HG02852 (cell line): ENCODE results near the gene GALR3.
"Not testable (repeated sequence)": the region's sequence is repeated elsewhere in the genome, so short reads cannot be mapped to it uniquely, and the experiment has no call there.

Source experiments
- ATAC-seq: cut with Tn5 transposase; IDR thresholded peaks from one replicate; pipeline ENCODE4 v1.9.1; 2021; ENCODE audit warnings: mild to moderate bottlenecking, moderate library complexity; ENCODE audit not compliant: unreplicated experiment

The GALR3 gene

DNA sequence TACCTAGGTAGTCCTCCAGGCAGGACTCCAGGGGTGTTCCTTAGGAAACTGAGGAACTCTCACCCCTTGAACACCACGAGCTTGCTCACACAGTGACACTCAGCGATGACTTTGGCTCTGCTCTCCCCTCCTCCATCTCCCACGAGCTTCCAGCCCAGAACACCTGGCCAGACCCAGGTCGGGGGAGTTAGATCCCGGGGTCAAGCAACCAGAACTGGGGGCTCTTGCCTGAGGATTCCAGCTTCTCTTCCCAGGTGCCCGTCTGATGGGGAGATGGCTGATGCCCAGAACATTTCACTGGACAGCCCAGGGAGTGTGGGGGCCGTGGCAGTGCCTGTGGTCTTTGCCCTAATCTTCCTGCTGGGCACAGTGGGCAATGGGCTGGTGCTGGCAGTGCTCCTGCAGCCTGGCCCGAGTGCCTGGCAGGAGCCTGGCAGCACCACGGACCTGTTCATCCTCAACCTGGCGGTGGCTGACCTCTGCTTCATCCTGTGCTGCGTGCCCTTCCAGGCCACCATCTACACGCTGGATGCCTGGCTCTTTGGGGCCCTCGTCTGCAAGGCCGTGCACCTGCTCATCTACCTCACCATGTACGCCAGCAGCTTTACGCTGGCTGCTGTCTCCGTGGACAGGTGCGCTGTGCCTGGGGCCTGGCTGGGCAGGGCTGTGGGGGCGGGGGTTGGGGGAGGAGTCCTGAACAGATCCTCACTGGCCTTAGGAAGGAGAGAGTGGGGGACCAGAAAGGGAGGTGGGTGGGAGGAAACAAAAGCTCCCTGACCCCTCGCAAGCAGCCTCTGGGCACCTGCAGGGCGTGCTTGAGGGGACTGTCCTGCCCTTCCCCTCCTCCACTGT, at the start of gene GALR3:
Gene GALR3 (plus strand): TSS at position 249 of the 852 bp plus-strand sequence. CDS start 25 bp downstream, at position 274.
- ATAC-seq, result no peak

DNA sequence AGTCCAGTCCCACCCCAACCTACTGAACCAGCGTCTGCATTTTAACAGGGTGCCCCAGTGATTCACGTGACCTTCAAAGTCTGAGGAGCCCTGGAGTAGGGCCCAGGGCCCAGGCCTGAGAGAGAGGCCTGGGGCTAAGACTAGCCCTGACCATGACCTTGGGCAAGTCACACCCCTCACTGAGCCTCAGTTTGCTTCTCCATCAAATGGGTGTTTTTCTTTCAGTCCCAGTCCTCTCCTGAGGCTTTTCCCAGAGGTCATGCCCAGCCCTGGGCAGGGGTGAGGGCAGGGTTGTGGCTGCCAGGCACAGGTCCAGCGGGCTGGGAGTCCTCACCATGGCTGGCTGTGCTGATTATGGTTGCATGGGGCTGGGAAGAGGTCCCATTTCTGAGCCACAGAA, 48.5 kb upstream of the GALR3 start:
- ATAC-seq, result no peak

- no peak for ATAC-seq
Observed at GRCh38 chr22:37775785-37776638, 47.2 kb upstream of the GALR3 start.

- no peak for ATAC-seq
Observed at GRCh38 chr22:37776639-37777005, 46.6 kb upstream of the GALR3 start.

GRCh38 chr22:37777122-37777687, 46.0 kb upstream of the GALR3 start:
- ATAC-seq, result peak; percentile 61

DNA sequence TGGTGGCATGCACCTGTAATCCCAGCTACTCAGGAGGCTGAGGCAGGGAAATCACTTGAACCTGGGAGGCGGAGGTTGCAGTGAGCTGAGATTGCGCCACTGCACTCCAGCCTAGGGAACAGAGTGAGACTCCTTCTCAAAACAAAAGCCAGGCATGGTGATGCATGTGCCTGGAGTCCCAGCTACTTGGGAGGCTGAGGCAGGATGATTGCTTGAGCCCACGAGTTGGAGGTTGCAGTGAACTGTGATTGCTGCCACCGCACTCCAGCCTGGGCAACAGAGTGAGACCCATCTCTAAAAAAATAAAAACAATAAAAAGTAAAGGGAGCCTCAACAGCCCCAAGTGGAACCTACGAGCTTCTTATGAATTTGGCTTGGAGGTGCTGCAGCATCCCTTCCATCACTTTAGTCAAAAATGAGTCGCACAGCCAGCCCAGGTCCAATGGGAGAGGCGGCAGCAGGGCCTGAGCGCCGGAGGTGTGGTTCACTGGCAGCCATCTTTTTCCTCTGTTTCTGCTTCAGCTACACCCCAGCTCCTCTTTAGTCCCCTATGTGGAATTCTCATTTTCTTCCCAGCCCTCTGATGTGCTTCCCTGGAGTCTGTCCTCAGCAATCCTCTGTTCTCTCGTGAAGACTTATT, 44.7 kb upstream of the GALR3 start:
- ATAC-seq, result no peak

DNA sequence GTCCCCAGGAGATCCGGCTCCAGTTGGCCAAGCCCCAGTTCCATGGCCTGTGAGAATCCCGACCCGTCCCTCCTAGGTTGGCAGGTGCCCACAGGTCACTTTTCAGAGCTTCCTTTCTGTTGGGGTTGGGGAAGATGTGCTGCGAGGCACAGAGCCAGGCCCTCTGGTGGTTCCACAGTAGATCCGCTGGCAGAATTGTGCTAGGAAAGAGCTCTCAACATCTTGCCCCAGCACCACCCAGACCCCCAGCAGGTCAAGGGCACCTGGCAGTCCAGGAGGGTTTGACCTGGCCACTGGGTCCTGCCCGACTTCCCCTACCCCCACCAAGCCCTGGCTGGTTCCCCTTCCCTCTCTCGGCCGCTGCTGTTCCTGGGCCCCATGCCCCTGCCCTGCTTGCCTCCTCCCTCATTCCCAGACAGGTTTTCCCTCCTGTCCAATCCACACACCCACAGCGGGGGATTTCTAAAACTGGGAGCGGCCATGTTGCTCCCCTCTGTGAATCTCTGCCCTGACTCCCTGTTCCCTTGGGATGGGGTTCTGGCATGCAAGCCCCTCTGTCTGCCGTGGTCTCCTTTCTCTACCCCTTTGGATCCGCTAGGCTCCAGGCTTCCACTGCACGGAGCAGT, 41.6 kb upstream of the GALR3 start:
- no peak for ATAC-seq

DNA sequence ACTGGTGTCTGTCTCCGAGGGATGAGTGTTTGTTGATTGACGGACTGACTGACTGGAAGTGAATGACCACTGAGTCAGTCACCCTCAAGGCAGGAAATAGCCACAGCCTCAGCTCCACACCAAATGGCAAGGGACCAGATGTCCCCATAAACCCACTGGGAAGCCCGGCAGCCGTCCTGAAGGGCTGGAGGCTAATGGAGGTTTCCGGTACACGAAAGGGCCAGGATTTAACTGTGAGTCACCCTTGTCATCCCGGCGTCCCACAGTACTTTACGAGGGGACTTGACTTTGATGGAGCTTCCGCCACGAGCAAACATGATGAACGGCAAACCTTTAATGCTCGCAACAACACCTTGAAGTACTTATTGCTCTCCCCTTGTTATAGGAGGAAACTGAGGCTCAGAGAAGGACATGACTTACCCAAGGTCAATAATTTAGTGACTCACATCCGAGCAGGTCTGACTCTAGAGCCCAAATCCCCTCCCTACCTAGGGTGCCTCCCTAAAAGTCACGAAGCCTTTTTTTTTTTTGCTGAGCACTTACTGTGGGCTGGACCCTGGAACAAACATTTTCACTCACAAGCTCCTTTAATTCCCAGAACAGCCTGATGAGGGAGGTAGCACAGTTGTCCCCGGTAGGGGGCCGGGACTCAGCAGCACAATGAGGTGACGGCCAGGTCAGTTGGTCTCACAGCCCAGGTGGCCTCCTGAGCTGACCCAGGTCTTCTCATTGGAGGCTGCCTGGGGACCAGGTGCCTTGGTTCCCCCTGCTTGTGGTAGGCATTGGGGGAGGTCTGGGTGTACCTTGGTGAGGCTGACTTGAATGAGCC, 40.6 kb upstream of the GALR3 start:
- no peak for ATAC-seq

DNA sequence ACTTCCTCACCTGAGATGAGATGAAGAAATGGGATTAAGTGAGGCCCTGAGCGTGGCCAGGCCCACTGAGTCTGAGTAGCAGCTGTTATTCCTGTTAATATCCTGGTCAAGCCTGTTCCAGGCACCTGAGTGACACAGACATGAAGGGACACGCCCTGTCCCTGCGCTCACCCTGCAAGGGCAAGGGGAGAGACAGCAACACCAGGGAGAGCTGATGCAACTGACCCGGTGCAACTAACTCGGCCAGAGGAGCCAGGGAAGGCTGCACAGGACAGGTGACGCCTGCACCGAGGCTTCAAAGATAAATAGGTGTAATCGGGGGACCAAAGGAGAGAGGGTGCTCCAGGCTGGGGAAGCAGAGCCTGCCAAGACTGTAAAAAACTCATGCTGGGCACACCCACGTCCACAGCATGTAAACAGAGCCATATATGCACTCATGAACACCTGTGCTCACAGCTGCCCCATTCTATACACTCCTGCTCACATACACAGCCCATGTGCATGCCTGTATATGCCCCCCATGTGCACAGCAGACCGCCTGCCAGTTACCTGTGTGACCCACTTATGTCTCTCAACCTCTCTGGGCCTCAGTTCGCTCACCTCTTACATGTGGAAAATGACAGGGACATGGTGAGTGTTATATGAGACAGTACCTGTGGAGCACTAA, 38.2 kb upstream of the GALR3 start:
- ATAC-seq, result no peak

GRCh38 chr22:37790234-37790633, 32.9 kb upstream of the GALR3 start:
- no peak for ATAC-seq

DNA sequence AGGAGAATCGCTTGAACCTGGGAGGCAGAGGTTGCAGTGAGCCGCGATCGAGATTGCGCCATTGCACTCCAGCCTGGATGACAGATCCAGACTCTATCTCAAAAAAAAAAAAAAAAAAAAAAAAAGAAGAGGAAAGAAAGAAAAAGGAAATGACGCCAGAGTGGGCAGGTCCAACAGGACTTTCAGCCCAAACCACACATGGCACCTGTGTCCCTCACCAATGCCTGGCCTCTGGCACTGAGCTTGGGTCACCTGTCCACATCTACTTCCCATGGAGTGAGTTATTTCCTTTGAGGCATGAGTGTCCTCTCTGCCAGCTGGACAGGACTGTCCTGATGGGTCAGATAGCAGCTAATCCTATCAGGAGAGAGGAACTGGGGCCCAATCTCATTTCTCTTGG, 30.7 kb upstream of the GALR3 start:
- no peak for ATAC-seq

DNA sequence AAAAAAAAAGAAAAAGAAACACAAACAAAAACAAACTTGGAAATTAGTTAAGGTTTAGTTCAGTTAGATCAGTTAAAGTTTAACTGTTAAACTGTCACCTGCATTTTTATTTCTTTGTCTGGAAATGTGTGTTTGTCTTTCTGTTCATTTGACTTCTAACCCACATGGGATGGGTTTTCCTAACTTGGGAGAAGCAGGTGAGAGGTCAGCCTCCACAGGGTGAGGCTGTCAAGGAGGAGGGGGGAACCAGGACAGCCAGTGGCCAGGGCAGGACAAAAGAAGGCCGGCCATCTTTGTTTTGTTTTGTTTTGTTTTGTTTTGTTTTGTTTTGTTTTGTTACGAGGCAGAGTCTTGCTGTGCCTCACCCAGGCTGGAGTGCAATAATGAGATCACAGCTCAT, 28.8 kb upstream of the GALR3 start:
- no peak for ATAC-seq

DNA sequence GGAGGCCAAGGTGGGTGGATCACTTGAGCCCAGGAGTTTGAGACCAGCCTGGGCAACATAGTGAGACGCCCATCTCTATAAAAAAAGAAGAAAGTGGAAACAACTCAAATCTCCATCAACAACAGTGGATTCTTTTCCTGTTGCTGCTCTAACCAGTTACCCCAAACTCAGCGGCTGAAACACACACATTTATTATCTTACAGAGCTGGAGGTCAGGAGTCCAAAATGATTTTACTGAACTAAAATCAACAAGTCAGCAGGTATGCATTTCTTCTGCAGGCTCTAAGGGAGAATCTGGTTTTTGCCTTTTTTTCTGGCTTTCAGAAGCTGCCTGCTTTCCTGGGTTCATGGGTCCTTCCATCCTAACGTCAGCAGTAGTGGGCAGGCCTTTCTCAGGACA, 27.1 kb upstream of the GALR3 start:
- no peak for ATAC-seq

DNA sequence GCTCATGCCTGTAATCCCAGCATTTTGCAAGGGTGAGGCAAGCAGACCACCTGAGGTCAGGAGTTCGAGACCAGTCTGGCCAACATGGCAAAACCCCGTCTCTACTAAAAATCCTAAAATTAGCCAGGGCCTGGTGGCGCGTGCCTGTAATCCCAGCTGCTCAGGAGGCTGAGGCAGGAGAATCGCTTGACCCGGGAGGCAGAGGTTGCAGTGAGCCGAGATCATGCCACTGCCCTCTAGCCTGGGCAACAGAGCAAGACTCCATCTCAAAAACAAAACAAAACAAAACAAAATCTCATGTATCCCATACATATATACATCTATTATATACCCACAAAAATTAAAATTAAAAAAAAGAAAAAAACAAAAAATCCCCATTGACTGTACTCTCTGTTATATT, 25.9 kb upstream of the GALR3 start:
- not testable (repeated sequence) for ATAC-seq

DNA sequence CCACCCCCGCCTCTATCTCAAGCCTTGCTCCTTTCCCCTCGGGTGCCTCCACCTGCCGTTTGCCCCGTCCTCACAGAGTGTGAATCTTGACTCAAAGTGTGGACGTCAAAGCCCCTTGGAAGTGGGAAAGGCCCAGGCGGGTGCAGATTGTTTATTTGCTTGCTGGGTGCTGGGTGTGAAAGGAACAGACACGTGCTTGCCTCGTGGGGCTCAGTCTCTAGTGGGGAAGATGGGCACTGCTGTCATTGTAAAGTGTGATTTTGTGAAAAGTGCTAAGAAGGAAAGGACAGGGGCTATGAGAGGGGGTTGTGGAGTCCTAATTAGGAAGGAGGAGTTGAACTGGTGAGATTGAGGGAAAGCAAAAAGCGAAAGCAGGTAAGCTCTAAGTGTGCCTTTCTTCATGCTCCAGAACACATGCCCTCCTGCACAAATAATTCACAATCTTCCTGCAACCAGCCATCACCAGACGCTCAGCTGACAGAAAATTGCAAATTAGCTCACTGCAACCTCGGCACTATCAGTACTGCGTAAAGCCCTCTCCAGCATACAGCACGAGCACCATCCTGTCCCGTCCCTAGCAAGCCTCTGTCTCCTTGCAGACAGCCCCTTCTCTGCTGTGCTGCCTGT, 25.2 kb upstream of the GALR3 start:
- ATAC-seq, result no peak

- ATAC-seq, result not testable (repeated sequence)
Observed at GRCh38 chr22:37799979-37800378, 23.2 kb upstream of the GALR3 start.

DNA sequence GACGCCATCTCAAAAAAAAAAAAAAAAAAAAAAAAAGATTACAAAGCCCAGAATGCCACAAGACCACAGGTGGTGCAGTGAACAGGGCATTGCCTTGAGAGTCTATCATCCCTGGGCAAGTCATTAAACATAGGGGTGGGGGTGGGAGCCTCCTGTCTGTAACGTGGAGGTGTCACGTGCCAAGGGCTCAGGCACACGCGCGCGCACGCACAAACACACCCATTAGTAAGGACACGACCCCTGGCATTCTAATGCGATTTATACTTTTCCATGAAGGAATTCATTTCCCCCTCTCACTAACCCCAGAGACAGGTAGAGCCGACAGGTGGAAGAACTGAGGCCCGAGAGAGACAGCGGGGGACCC, 21.3 kb upstream of the GALR3 start:
- ATAC-seq, result no peak

DNA sequence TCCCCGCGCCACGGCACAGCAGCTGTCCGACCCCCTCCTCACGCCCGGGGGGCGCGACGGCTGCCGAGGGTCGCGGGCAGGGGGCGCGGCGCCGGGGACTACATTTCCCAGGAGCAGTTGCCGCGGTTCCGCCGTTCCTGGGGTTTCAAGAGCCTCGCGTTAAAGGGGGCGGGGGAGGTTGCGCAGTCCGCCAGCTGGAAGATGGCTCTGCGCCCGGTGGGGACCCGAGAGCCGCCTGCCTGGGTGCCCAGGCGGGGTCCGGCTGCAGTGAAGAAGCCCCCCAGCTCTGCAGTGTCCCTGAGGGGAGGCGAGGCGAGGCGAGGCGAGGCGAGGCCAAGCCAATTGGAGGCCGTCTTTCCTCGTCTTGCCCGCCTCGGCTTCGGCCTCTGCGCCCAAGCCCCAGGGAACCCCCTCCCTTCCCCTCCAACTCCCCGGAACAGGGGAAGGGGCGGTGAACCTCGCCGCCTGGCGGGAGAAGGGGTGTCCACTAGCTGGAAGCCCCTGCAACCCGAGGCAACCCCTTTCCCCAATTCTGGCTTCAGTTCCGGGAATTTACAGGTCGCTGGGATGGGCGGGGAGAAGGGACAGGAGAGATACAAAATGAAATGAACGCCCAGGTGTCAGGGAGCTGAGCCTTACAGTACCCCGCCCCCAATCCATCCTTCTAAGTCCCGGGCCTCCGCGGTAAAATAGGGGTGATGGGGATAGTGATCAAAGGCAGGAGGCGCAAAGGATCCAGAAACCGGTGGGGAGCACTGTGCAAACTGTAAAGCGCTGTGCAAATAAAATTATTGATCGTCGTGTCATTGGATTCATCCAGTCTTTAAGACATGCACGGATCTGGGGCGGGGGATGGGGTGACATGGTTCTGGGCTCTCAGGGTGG, 20.6 kb upstream of the GALR3 start:
- ATAC-seq, result no peak
